8988T (cell line): ENCODE measurements around the gene SEMA4C.

Experiments
- DNase-seq: peaks from one replicate; pipeline ENCODE4 v3.0.0; 2011

The SEMA4C gene

GRCh38 chr2:96878796-96879544, 9.1 kb upstream of the SEMA4C start:
- DNase-seq, result no peak

- no peak for DNase-seq
Observed at GRCh38 chr2:96878171-96878570, 8.3 kb upstream of the SEMA4C start.

- no peak for DNase-seq
Observed at GRCh38 chr2:96877631-96878092, 7.8 kb upstream of the SEMA4C start.

- DNase-seq, result no peak
Observed at GRCh38 chr2:96877042-96877451, 7.2 kb upstream of the SEMA4C start.

- DNase-seq, result no peak
Observed at GRCh38 chr2:96876269-96877041, 6.6 kb upstream of the SEMA4C start.

- DNase-seq, result no peak
Observed at GRCh38 chr2:96875498-96876268, 5.8 kb upstream of the SEMA4C start.

DNA sequence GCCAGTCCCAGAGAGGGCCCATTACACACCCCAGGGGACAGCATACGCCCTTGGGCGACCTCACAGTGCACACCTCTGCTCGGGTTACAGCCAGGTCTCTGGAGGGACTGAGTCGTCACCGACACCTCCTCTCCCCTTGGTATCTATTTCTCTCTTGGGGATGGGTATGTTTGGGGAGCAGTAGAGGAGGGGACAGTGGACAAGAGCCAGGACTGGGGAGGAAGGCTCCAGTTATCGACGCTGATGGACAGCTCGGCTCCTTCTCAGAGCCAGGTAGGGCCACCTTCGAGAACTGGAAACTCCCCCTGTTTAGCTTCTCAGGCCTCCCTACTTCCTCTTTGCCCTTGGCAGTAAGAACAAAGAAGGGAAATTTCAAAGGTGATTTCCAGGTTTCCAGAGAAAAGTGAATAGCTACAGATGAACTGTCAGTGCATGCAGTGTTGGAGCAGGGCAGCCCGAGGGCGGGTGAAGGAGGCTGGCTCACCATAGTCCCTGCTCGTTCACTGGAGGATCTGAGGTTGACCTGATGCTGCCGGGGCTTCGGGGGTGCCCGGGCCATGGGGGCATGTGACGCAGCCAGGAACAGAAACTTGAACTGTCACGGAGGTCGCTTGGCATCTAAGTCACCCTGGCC, 4.4 kb upstream of the SEMA4C start:
- DNase-seq, result no peak

DNA sequence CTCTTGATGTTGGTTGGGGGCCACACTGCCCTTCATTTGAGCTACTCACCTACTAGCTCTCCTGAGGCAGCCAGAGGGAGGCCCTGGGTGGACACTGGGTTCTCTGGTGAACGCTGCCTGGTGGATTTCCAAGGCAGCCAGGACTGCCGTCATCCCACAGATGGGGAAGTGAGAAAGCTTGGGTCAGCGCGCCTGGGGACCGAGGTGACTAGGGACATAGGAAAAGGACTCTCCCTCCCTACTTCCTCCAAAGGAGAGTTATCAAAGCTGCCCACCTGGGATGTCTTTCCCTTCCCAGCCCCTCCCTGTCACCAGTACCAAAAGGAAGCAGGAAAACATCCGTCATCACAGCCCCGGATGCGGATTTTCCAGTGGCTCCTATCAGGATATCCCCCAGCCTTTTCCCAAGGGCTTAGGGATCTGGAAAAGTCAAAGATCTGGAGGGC, 3.8 kb upstream of the SEMA4C start:
- no peak for DNase-seq

DNA sequence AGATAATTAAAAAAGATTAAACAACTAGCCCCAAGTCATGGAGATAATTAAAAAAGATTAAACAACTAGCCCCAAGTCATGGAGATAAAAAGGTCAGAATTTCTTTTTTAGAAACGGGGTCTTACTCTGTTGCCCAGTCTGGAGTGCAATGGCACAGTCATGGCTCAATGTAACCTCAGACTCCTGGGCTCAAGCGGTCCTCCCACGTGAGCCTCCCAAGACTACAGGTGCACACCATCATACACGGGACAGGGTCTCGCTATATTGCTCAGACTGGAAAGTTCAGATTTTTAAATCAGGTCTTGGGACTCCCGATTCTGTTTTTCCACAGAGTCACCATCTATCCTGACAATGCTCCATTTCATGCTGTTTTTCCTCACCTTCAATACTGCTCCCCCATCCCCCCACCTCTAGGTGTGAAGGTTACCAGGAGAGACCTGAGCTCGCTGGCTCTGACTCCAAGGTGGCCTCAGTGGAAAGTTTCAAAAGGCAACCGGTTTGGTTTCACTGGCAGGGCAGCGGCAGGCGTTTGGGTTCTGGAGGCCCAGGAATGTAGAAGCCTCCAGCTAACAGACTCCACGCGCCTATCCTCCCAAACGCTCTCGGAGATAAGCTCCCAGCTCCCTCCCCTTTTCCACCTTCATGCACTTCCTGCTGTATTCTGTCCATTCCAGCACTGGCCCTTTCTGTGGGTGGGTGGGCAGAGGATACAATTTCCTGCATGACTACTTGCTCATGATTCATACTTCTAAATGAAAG, 2.9 kb upstream of the SEMA4C start:
- DNase-seq, result no peak

GRCh38 chr2:96870626-96871255, 861 bp upstream of the SEMA4C start:
- no peak for DNase-seq

DNA sequence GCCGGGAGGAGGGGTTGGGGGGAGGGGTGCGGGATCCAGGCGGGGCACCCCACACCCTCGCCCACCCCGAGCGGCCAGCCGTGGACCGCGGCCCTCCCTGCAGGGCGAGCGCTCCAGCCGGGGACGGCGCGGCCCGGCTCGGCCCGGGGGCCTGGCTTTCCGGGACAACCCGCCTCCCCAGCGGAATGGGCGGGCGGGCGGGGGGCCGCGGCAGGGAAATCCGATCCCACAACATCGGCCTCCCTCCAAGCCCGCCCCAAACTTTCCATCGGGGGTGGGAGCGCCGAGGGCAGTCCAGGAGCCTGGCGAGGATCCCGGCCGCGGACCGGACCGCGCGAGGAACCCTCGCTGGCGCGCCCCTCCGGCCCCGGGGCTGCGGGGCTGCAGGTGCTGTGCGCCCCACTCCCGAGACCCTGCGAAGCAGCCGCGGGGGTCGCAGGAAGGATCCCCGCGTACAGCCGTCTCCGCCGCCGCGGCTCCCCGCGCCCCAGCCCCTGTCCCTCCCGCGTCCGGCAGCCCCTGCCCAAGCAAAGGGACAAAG, 529 bp downstream of the SEMA4C start:
- DNase-seq, result peak; percentile 60

GRCh38 chr2:96868555-96869280, 1.2 kb downstream of the SEMA4C start:
- DNase-seq, result peak; percentile 93

DNA sequence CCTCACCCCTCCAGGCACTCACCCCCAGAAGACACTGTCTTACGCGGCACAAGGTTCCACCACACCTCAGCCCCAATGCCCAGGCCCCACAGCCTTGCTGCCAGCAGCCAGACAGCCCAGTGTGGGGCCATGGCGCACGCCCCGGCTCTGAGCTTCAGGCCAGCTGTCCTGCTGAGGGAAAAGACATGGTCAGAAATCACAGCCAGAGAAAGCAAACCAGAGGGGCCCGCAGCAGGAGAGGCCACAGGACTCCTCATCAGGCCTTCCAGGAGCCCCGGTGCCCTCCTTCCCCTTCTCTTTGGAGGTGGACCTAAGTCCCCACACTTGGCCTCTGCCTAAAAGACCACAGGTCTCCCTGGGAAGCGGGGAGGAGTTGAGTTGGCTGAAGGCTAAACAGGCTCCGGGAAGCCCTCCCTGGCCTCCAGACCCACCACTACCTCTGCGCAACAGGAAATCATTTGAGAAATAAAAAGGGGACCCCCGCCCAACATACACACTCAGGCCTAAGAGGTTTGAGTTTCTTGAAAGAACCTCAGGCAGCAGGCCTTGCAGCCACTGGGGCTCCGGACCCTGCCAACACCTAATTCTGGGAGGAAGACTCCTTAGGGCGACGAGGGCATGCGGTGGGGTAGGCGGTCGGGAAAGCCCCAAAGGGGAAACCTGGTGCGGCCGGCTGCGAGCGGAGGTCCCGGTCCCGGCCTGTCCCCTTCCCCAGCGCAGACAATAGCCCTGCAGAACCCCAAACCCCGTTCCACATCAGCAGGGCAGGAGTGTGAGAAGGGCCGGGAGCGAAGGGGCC, 1.9 kb downstream of the SEMA4C start:
- DNase-seq, result no peak

- no peak for DNase-seq
Observed at GRCh38 chr2:96866986-96867755, 2.7 kb downstream of the SEMA4C start.

GRCh38 chr2:96866586-96866985, 3.3 kb downstream of the SEMA4C start:
- DNase-seq, result no peak

GRCh38 chr2:96866149-96866548, 3.7 kb downstream of the SEMA4C start:
- DNase-seq, result no peak

DNA sequence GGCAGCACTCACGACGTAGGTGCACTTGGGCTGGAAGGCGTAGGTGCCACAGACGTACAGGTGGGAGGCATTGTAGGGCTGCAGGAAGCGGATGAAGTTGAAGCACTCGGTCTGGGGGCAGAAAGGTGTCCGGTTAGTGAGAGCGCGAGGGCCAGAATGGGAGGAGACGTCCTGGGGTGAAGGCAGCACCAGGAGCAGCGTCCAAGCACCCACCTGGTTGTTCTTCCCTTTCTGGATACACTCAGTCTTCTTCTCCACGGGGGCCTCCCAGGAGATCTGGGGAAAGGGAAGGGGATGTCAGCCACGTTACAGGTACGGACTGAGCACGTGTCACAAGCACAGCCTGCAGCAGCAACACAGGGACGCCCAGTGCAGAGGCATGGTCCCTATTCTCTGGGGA, 4.2 kb downstream of the SEMA4C start:
- DNase-seq, result no peak

DNA sequence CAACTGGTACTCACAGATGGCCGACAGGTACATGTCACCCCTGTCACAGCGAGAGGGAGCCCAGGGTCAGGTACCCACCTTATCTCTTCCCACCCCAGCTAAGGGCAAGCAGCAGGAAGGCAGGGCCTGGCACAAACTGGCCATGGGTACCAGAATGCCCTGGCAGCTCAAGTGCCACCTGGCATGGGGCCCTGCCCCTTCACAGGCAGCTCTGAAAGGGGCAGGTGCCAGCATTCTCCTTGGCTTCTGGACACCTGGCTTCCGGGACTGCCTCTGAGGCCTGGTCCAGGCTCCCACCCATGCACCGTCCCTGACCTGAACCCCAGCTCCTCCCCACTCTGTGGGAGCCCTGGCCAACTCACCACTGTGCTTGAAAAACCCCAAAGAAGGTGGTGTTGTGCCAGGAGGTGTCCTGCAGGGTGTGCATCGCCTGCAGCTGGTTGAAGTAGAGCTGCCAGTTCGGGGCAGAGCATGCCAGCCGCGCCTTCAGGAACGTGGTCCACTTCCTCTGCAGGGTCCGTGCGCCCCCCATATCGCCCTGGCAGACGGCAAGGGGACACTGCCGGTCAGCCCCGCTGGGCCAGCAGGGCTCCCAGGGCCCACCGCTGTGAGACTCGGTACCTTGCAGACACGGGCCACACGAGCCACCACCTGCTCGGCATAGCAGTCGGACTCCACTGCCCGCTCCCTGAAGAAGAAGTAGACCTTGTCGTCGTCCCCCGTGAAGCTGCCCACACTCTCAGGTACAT, 5.4 kb downstream of the SEMA4C start:
- no peak for DNase-seq
